Measurements from ENCODE around the gene ACER1.
A peak's percentile ranks its signal among the peaks of the same experiment; 100 is the strongest.
"Not testable (repeated sequence)": the region's sequence is repeated elsewhere in the genome, so short reads cannot be mapped to it uniquely, and the experiment has no call there.

Gene ACER1

DNA sequence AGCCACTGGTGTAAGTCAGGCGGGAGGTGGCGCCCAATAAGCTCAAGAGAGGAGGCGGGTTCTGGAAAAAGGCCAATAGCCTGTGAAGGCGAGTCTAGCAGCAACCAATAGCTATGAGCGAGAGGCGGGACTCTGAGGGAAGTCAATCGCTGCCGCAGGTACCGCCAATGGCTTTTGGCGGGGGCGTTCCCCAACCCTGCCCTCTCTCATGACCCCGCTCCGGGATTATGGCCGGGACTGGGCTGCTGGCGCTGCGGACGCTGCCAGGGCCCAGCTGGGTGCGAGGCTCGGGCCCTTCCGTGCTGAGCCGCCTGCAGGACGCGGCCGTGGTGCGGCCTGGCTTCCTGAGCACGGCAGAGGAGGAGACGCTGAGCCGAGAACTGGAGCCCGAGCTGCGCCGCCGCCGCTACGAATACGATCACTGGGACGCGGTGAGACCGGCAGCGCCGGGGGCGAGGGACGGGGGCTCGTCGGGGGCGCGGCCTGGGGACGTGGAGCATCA lies 39.2 kb upstream of the ACER1 start, which contains the start of gene ALKBH7:
TSS of gene ALKBH7 (plus strand) at position 201 of the 502 bp plus-strand sequence. CDS start at position 228, 27 bp downstream.
- TF ChIP-seq, protein P1, sequence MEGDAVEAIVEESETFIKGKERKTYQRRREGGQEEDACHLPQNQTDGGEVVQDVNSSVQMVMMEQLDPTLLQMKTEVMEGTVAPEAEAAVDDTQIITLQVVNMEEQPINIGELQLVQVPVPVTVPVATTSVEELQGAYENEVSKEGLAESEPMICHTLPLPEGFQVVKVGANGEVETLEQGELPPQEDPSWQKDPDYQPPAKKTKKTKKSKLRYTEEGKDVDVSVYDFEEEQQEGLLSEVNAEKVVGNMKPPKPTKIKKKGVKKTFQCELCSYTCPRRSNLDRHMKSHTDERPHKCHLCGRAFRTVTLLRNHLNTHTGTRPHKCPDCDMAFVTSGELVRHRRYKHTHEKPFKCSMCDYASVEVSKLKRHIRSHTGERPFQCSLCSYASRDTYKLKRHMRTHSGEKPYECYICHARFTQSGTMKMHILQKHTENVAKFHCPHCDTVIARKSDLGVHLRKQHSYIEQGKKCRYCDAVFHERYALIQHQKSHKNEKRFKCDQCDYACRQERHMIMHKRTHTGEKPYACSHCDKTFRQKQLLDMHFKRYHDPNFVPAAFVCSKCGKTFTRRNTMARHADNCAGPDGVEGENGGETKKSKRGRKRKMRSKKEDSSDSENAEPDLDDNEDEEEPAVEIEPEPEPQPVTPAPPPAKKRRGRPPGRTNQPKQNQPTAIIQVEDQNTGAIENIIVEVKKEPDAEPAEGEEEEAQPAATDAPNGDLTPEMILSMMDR (IDR thresholded peaks at IDR 0.05; ENCODE audit: control insufficient read depth, extremely low read depth, insufficient read depth), result no peak
- peak; percentile 99 for DNase-seq (ENCODE audit: low read depth)
- peak within 1 kb of the TSS; percentile 84 for H3K4me3 ChIP-seq (ENCODE audit: low read depth, low read length)

DNA sequence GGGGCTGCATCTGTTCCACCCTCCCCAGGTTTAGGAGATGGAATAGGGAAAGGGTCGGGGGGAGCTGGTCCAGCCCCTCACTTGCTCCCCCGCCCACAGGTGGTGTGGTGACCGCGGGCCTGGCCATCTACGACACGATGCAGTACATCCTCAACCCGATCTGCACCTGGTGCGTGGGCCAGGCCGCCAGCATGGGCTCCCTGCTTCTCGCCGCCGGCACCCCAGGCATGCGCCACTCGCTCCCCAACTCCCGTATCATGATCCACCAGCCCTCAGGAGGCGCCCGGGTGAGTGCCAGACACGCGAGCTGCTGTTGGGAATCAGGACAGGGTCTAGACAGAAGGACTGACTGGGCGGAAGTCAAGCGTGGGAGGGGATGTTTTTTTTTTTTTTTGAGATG lies 30.9 kb upstream of the ACER1 start:
- no peak overlapping the region for H3K4me3 ChIP-seq (ENCODE audit: low read depth, low read length)
- DNase-seq (ENCODE audit: low read depth), result no peak
- TF ChIP-seq, protein P1 (IDR thresholded peaks at IDR 0.05; ENCODE audit: control insufficient read depth, extremely low read depth, insufficient read depth), result no peak

DNA sequence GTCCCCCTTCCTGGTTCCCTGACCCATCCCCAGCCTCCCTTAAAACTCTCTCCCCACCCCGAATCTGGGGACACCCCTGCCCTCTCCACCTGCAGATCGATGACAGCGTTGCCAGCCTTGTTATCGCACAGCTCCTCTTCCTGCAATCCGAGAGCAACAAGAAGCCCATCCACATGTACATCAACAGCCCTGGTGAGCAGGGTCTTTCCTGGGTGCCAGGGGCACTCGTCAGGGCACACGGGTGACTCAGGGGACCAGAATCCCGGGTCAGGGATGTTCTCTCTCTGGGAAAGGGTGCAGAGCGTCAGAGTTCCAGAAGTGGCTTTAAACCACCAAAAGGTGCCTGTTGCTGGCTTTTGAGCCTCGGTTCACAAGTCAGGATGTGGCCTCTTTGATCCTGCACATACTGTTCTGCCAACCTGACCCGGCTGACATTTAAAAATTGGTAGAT lies 29.0 kb upstream of the ACER1 start:
- peak overlapping the region; percentile 83 for H3K4me3 ChIP-seq (ENCODE audit: low read depth, low read length)
- DNase-seq (ENCODE audit: low read depth), result no peak
- TF ChIP-seq, protein P1 (IDR thresholded peaks at IDR 0.05; ENCODE audit: control insufficient read depth, extremely low read depth, insufficient read depth), result no peak

DNA sequence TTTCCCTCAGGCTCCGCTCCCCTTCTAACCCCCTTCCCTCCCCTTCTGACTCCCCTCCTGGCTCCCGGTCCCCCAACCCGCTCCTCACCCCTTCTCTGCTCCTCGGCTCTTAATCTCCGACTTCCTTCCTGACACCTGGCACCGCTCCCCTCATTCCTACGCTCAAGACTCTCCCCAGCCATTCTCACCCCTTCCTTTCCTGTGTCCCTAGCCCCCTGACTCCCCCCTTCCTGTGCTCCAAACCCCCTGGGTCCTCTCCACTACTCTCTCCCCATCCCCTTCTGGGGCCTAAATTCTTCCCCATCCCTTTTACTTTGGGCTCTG lies 28.6 kb upstream of the ACER1 start:
- DNase-seq (ENCODE audit: low read depth), result no peak
- TF ChIP-seq, protein P1 (IDR thresholded peaks at IDR 0.05; ENCODE audit: control insufficient read depth, extremely low read depth, insufficient read depth), result no peak
- peak overlapping the region; percentile 83 for H3K4me3 ChIP-seq (ENCODE audit: low read depth, low read length)

DNA sequence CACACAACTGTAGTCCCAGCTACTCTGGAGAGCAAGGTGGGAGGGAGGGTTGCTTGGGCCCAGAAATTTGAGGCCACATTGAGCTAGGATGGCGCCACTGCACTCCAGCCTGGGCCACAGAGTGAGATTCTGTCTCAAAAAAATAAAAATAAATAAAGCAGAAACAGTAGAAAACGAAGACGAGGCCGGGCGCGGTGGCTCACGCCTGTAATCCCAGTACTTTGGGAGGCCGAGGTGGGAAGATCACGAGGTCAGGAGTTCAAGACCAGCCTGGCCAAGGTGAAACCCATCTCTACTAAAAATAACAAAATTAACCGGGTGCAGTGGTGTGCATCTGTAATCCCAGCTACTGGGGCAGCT lies 27.4 kb upstream of the ACER1 start:
- peak overlapping the region; percentile 83 for H3K4me3 ChIP-seq (ENCODE audit: low read depth, low read length)
- not testable (repeated sequence) for DNase-seq (ENCODE audit: low read depth)

DNA sequence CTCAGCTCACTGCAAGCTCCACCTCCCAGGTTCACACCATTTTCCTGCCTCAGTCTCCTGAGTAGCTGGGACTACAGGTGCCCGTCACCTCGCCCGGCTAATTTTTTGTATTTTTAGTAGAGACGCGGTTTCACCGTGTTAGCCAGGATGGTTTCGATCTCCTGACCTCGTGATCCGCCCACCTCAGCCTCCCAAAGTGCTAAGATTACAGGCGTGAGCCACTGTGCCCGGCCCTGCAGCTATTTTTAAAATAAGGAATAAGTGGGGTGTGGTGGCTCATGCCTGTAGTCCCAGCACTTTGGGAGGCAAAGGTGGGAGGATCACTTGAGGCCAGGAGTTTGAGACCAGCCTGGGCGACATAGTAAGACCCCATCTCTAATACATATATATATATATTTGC lies 27.0 kb upstream of the ACER1 start:
- not testable (repeated sequence) for H3K4me3 ChIP-seq (ENCODE audit: low read depth, low read length); DNase-seq (ENCODE audit: low read depth)

DNA sequence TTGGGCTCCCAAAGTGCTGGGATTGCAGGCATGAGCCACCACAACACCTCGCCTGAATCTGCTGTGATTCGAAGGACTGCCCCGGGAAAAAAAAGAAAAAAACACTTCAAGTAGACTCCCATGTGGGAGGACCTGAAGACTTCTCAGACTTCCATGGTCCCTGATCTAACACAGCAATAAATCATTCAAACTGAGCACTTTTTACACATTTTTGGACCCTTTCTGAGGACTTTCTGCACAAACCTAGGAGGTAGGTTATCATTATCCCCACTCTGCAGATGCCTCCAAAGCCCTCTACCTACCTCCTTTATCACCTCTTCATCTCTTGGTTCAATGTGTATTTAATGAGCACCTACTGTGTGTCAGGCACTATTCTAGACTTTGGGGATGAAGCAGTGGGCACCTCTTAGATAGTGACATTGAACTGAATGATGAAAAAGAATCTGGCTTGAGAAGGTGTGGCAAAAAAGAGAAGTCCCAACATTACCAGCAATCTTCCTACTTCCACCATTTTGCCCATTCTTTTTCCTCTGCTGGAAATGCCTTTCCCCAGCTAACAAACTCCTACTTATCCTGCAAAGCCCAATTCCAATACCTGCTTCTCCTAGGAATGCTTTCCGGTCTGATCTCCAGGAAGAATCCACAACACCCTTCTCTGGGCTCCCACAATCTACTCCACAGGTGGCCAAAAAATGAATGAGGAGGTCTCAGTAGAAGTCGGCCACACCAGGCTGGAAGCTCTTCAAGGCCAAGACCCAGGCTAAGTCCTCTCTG lies 26.3 kb upstream of the ACER1 start:
- TF ChIP-seq, protein P1 (IDR thresholded peaks at IDR 0.05; ENCODE audit: control insufficient read depth, extremely low read depth, insufficient read depth), result no peak
- H3K4me3 ChIP-seq (ENCODE audit: low read depth, low read length), result no peak overlapping the region
- no peak for DNase-seq (ENCODE audit: low read depth)

DNA sequence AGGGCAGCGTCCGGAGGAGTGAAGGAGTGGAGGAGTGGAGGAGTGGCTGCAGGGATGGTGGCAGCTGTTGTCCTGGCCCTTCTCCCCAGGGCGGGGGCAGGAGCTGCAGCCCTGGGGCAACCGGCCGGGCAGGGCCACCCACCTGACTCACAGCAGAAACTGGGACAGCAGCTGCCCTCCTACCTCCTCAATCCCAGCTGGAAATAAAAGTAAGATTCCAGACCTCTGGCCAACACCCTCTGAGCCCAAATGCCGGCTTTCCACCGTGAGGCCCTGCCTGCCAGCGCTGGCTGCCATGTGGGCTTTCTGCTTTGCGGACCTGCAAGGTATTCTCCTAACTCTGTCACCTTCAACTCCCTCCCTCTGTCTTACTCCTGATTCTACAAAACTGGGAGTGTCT lies 24.6 kb upstream of the ACER1 start:
- DNase-seq (ENCODE audit: low read depth), result no peak
- TF ChIP-seq, protein P1 (IDR thresholded peaks at IDR 0.05; ENCODE audit: control insufficient read depth, extremely low read depth, insufficient read depth), result no peak
- no peak overlapping the region for H3K4me3 ChIP-seq (ENCODE audit: low read depth, low read length)

Measured in LNCaP clone FGC (cell line).